Liver (tissue), 9 donors: ENCODE results near the gene LIPM. TPM values are rescaled to one million over a fixed set of nuclear protein-coding genes. Genes with fewer than 3 reads are reported as not detected.

Source experiments
- DNase-seq: peaks from one replicate; pipeline ENCODE4 v3.0.0-alpha.2; 2017; ENCODE audit warnings: low spot score
- H3K27ac ChIP-seq, 2 donors: one replicate each; pipeline ENCODE4 v1.7.0; 2013; ENCODE audit warnings: inconsistent platforms in 2 of 2, low read length in 2 of 2, control low read depth in 1 of 2, low read depth in 1 of 2, mild to moderate bottlenecking in 1 of 2
- H3K27me3 ChIP-seq, 4 donors: one replicate each; pipeline versions ENCODE4 v1.6.1 to v1.7.0; 2013; ENCODE audit warnings: low read length in 3 of 4, inconsistent platforms in 1 of 4, mild to moderate bottlenecking in 1 of 4, moderate library complexity in 1 of 4; ENCODE audit not compliant: control insufficient read depth in 4 of 4, insufficient read depth in 4 of 4
- H3K36me3 ChIP-seq, 4 donors: one replicate each; pipeline versions ENCODE4 v1.6.1 to v1.7.0; 2013; ENCODE audit warnings: low read length in 3 of 4, mild to moderate bottlenecking in 3 of 4, low read depth in 1 of 4, moderate library complexity in 1 of 4; ENCODE audit not compliant: control insufficient read depth in 4 of 4, insufficient read depth in 3 of 4
- H3K4me1 ChIP-seq, 4 donors: one replicate each; pipeline versions ENCODE4 v1.6.1 to v1.7.0; 2013; ENCODE audit warnings: low read length in 3 of 4, mild to moderate bottlenecking in 3 of 4, moderate library complexity in 1 of 4; ENCODE audit not compliant: control insufficient read depth in 4 of 4, insufficient read depth in 4 of 4
- H3K4me3 ChIP-seq, 3 donors: one replicate each; pipeline versions ENCODE4 v1.6.1 to v1.7.0; 2013; ENCODE audit warnings: low read length in 3 of 3, control low read depth in 1 of 3, low read depth in 1 of 3, mild to moderate bottlenecking in 1 of 3
- H3K9ac ChIP-seq, 2 donors: one replicate each; pipeline ENCODE4 v1.7.0; 2013; ENCODE audit warnings: low read length in 2 of 2, mild to moderate bottlenecking in 2 of 2, moderate library complexity in 2 of 2, control low read depth in 1 of 2, low read depth in 1 of 2
- H3K9me3 ChIP-seq, 4 donors: one replicate each; pipeline versions ENCODE4 v1.6.1 to v1.7.0; 2013; ENCODE audit warnings: low read length in 3 of 4; ENCODE audit not compliant: control insufficient read depth in 4 of 4
- ATF3 ChIP-seq: IDR thresholded peaks from 2 replicates; pipeline ENCODE4 v1.6.1; 2016; ENCODE audit warnings: antibody characterized with exemption
- EGR1 ChIP-seq, 2 donors: IDR thresholded peaks; 2 replicates each; pipeline ENCODE4 v1.6.1; 2016 to 2018; ENCODE audit warnings: antibody characterized with exemption in 2 of 2, low read depth in 2 of 2
- FOXA1 ChIP-seq: IDR thresholded peaks from 2 replicates; pipeline ENCODE4 v1.6.1; 2016; ENCODE audit warnings: antibody characterized with exemption
- FOXA2 ChIP-seq: IDR thresholded peaks from 2 replicates; pipeline ENCODE4 v1.6.1; 2016; ENCODE audit warnings: antibody characterized with exemption
- HNF4A ChIP-seq, 2 donors: conservative IDR thresholded peaks; 2 replicates each; pipeline ENCODE4 v1.6.1; 2016; ENCODE audit warnings: antibody characterized with exemption in 2 of 2, mild to moderate bottlenecking in 2 of 2
- JUND ChIP-seq, 2 donors: IDR thresholded peaks; 2 replicates each; pipeline ENCODE4 v1.6.1; 2016; ENCODE audit warnings: antibody characterized with exemption in 2 of 2
- MAX ChIP-seq: IDR thresholded peaks from 2 replicates; pipeline ENCODE4 v1.6.1; 2016; ENCODE audit warnings: antibody characterized with exemption
- REST ChIP-seq: IDR thresholded peaks from 2 replicates; pipeline ENCODE4 v1.6.1; 2016; ENCODE audit warnings: antibody characterized with exemption, mild to moderate bottlenecking
- RXRA ChIP-seq, 2 donors: IDR thresholded peaks; 2 replicates each; pipeline ENCODE4 v1.6.1; 2017 to 2018; ENCODE audit warnings: antibody characterized with exemption in 2 of 2, mild to moderate bottlenecking in 1 of 2
- SP1 ChIP-seq: IDR thresholded peaks from 2 replicates; pipeline ENCODE4 v1.6.1; 2018; ENCODE audit warnings: antibody characterized with exemption, mild to moderate bottlenecking
- WGBS: extraction: QIAGEN DNeasy Blood & Tissue Kit; methylation state at CpG from one replicate; pipeline ENCODE4 v1.1.7; 2013; 5-methylcytosine and 5-hydroxymethylcytosine counted together
- polyA plus RNA-seq, 2 donors: library from polyadenylated mRNA; stranded (reverse) in 1 of 2; unstranded in 1 of 2; fragments of 200-250 nt in 1 of 2; fragments of >200 nt in 1 of 2; fragmentation: Nextera tagmentation in 1 of 2; extraction: Ambion mirVana in 1 of 2; gene quantifications; one replicate each; pipeline versions ENCODE4 v1.2.1 to v1.2.3, GENCODE V29; 2013 to 2015
- total RNA-seq, 2 donors: library from RNA; depleted of rRNA; stranded (reverse); fragments of >200 nt; gene quantifications; one replicate each; pipeline ENCODE4 v1.2.3, GENCODE V29; 2014
- donor health status: healthy.
- donor health status: healthy.
- donor health status: healthy.
- donor health status: healthy.
- donor health status: healthy.

LIPM gene
- total and polyA plus RNA-seq, 4 donors = not detected

DNA sequence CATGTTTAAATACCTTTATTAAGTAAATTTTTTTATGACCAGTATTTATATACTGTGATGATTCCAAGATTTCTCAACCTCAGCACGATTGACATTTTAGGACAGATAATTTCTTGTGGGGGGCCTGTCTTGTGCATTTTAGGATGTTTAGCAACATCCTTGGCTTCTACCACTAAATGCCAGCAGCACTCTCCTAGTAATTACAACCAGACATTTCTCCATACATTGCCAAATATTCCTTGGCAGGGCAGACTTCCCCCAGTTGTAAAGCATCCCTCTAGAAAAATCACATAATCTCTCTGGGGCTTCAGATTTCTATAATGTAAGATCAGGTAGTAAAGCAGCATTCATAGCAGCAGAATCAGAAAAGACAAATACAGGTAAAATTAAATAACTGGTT, 7.8 kb upstream of the LIPM start:
- Histone ChIP-seq H3K9me3 (no peaks in the 10 kb centered on the region), H3K4me1 (peaks cover 2 to 8% (median 5%) of the 10 kb centered on the region in 4 donors), H3K27ac (no peak overlapping the region), H3K4me3 (no peak overlapping the region), H3K9ac (no peak overlapping the region), H3K27me3 (no peaks in the 10 kb centered on the region), H3K36me3 (no peaks in the 10 kb centered on the region)
- DNase-seq = no peak
- TF ChIP-seq FOXA1 (no peak), HNF4A (conservative IDR thresholded peaks at IDR 0.05) (no peak), MAX (no peak), REST (no peak), RXRA (IDR thresholded peaks at IDR 0.05) (no peak), SP1 (no peak), JUND (IDR thresholded peaks at IDR 0.05) (no peak), FOXA2 (no peak)
- WGBS = 81% methylated on average over 1 of the region's 1 CpG

- no peak for DNase-seq
- Histone ChIP-seq H3K4me3 (no peak overlapping the region), H3K4me1 (no peaks in the 10 kb centered on the region), H3K27me3 (no peaks in the 10 kb centered on the region), H3K9me3 (no peaks in the 10 kb centered on the region), H3K9ac (no peak overlapping the region), H3K27ac (no peak overlapping the region), H3K36me3 (no peaks in the 10 kb centered on the region)
- TF ChIP-seq REST (no peak), FOXA2 (no peak), ATF3 (no peak), FOXA1 (no peak), JUND (IDR thresholded peaks at IDR 0.05) (no peak), EGR1 (IDR thresholded peaks at IDR 0.05; ENCODE audit: low read depth in 2 of 2) (no peak)
- 89% methylated on average over 2 of the region's 2 CpGs for WGBS
Measured at GRCh38 chr10:88800152-88801125, 2.1 kb upstream of the LIPM start.
